PC-3 (cell line): ENCODE data around the gene IRAK1BP1.

Source experiments
- EZH2 ChIP-seq: fragments of 300-600 bp; sonication (generic); IDR thresholded peaks from one replicate; pipeline ENCODE4 v1.6.1; 2017; ENCODE audit warnings: antibody characterized with exemption, mild to moderate bottlenecking, low read length; ENCODE audit not compliant: unreplicated experiment
- EZH2phosphoT487 ChIP-seq: fragments of 300-600 bp; sonication (generic); IDR thresholded peaks from 2 replicates; pipeline ENCODE4 v1.6.1; 2018; ENCODE audit warnings: mild to moderate bottlenecking, antibody characterized with exemption, low read length, borderline replicate concordance
- TF ChIP-seq, protein P1 (sequence below): fragments of 300-600 bp; sonication (generic); conservative IDR thresholded peaks from 2 replicates; pipeline ENCODE4 v1.5.1; 2017; ENCODE audit warnings: antibody characterized with exemption, low read depth, mild to moderate bottlenecking, low read length

DNA sequence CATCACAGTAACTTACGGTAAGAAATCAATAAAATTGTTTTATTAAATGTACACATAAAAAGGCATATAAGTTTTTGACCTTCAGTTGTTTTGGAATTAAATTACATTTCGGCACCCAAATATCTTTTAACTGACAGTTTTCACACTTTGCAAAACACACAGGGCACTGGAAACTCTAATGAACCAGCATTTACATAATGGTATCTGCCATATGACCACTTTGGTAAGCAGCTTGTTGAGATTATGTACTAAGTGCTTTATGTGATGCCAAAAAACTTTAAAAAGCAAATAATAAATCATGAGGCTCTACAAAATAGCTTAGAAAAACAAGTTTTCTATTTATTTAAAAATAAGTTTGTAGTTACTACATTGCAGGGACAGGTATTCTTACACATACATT, 68.2 kb downstream of the IRAK1BP1 start:
- TF ChIP-seq, protein P1, sequence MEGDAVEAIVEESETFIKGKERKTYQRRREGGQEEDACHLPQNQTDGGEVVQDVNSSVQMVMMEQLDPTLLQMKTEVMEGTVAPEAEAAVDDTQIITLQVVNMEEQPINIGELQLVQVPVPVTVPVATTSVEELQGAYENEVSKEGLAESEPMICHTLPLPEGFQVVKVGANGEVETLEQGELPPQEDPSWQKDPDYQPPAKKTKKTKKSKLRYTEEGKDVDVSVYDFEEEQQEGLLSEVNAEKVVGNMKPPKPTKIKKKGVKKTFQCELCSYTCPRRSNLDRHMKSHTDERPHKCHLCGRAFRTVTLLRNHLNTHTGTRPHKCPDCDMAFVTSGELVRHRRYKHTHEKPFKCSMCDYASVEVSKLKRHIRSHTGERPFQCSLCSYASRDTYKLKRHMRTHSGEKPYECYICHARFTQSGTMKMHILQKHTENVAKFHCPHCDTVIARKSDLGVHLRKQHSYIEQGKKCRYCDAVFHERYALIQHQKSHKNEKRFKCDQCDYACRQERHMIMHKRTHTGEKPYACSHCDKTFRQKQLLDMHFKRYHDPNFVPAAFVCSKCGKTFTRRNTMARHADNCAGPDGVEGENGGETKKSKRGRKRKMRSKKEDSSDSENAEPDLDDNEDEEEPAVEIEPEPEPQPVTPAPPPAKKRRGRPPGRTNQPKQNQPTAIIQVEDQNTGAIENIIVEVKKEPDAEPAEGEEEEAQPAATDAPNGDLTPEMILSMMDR: no peak
- TF ChIP-seq EZH2: no peak
- no peak for TF ChIP-seq EZH2phosphoT487
